Testis (tissue), 3 donors: ENCODE measurements around the gene NDST4. TPM values are rescaled to one million over a fixed set of nuclear protein-coding genes. Genes with fewer than 3 reads are reported as not detected.

Source experiments
- DNase-seq: peaks from one replicate; pipeline ENCODE4 v3.0.0-alpha.2; 2019
- H3K27ac ChIP-seq, 2 donors: fragments of 200-600 bp; sonication (generic); one replicate each; pipeline ENCODE4 v1.5.1; 2019
- H3K27me3 ChIP-seq: fragments of 200-600 bp; sonication (generic); one replicate; pipeline ENCODE4 v1.5.1; 2019
- H3K36me3 ChIP-seq: fragments of 200-600 bp; sonication (generic); one replicate; pipeline ENCODE4 v1.5.1; 2017; ENCODE audit warnings: low read depth; ENCODE audit errors: missing control alignments
- H3K4me1 ChIP-seq: fragments of 200-600 bp; sonication (generic); one replicate; pipeline ENCODE4 v1.5.1; 2019
- H3K4me3 ChIP-seq, 2 donors: fragments of 200-600 bp; sonication (generic); one replicate each; pipeline ENCODE4 v1.5.1; 2017 to 2019
- H3K9me3 ChIP-seq: fragments of 200-600 bp; sonication (generic); one replicate; pipeline ENCODE4 v1.5.1; 2017
- POLR2A ChIP-seq: fragments of 450-650 bp; IDR thresholded peaks from one replicate; pipeline ENCODE4 v1.6.1; 2017; ENCODE audit warnings: antibody characterized with exemption, mild to moderate bottlenecking, moderate library complexity
- WGBS, 2 donors: methylation state at CpG; one replicate each; pipeline ENCODE4 v1.1.5; 2018; 5-methylcytosine and 5-hydroxymethylcytosine counted together
- intact Hi-C: fragments of 100-400 bp; cut with DNase I; formaldehyde crosslinking; loops from one replicate; pipeline ENCODE4 v1.15.1; 2023; ENCODE audit warnings: low total_unique reads
- polyA plus RNA-seq: library from polyadenylated mRNA; stranded (reverse); fragments of 350-450 nt; fragmentation: Illumina TruSeq; extraction: RNeasy Lipid Tissue Mini Kit (QIAGEN cat#74804); gene quantifications from one replicate; pipeline ENCODE4 v1.2.3, GENCODE V29; 2014; ENCODE audit warnings: low read depth, low replicate concordance; ENCODE audit not compliant: insufficient read depth
- total RNA-seq, 2 donors: library from RNA; depleted of rRNA; stranded (reverse); fragments of >200 nt; gene quantifications; one replicate each; pipeline ENCODE4 v1.2.3, GENCODE V29; 2016
- TF ChIP-seq, protein P1 (sequence below), 3 experiments: fragments of 450-650 bp in 2 of 3; fragments of 200-600 bp in 1 of 3; sonication (generic) in 1 of 3; IDR thresholded peaks; one replicate each; pipeline ENCODE4 v1.5.1; 2016 to 2019; ENCODE audit warnings: antibody characterized with exemption in 3 of 3, mild to moderate bottlenecking in 2 of 3, moderate library complexity in 1 of 3

Gene NDST4
- total and polyA plus RNA-seq, 3 donors from 2014 or later, result 0.41 to 0.99 (median 0.55) TPM

DNA sequence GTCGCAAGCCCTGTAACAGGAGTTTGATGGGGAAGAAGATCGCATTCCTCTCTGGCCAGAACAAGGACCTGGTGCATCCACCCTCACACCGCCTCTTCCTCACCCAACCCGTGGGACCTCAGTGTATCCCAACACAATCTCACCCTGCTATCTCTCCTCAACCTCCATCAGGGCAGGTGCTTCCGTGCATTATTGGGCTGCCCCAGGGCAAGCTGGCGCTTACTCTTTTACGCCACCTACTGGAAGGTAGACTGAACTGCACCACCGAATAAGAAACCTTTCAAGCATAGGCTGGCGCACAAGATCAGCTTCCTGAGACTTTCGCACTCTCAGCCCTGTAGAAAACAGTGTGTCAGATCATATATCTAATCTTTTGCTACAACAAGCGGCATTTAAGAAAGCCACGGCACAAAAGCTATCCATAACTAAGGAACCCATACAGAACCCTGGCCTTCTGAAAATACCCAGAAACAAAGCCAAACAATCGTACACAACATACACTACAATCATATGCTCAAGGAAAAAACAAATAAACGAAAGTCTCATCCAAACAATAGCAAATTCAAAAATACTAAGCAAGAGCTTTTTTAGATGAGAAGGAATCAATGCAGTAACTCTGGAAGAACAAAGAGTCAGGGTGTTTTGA is 305.5 kb downstream of the NDST4 start:
- Histone ChIP-seq H3K9me3 (no peaks in the 10 kb centered on the region), H3K4me1 (no peaks in the 10 kb centered on the region), H3K36me3 (no peaks in the 10 kb centered on the region), H3K27ac (no peak overlapping the region), H3K27me3 (no peaks in the 10 kb centered on the region), H3K4me3 (no peak overlapping the region)
- WGBS, 2 donors, result 48 to 52% methylated on average over 14 of the region's 14 CpGs
- intact Hi-C loops, result no loop called here
- peak; percentile 58 for DNase-seq
- TF ChIP-seq POLR2A, result no peak
- TF ChIP-seq, protein P1, sequence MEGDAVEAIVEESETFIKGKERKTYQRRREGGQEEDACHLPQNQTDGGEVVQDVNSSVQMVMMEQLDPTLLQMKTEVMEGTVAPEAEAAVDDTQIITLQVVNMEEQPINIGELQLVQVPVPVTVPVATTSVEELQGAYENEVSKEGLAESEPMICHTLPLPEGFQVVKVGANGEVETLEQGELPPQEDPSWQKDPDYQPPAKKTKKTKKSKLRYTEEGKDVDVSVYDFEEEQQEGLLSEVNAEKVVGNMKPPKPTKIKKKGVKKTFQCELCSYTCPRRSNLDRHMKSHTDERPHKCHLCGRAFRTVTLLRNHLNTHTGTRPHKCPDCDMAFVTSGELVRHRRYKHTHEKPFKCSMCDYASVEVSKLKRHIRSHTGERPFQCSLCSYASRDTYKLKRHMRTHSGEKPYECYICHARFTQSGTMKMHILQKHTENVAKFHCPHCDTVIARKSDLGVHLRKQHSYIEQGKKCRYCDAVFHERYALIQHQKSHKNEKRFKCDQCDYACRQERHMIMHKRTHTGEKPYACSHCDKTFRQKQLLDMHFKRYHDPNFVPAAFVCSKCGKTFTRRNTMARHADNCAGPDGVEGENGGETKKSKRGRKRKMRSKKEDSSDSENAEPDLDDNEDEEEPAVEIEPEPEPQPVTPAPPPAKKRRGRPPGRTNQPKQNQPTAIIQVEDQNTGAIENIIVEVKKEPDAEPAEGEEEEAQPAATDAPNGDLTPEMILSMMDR (IDR thresholded peaks at IDR 0.05), result peak in 2 of 3 experiments; percentile 12 to 88

DNA sequence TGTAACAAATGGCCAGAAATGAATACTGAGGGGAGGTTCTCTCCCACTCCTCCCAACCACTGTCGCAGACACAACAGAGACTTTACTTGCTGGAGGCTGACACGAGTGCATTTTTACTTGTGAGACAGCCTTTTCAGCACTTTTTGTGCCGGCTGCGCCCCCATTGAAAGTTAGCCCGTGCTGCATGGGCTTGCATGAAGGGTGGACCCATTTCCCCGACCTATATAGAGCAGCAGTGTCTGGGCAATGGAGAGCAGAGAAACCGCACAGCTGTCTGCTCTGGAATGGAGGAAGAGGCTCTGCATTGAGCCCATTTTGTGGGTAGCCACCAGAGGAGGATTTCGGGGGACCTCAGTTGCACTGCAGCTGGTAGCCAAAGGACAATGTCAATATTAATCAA is 306.1 kb downstream of the NDST4 start:
- no peak for DNase-seq
- H3K9me3 ChIP-seq, result no peaks in the 10 kb centered on the region
- H3K27me3 ChIP-seq, result no peaks in the 10 kb centered on the region
- H3K36me3 ChIP-seq, result no peaks in the 10 kb centered on the region
- no peak overlapping the region for H3K27ac ChIP-seq
- no peak overlapping the region for H3K4me3 ChIP-seq
- 60 to 72% methylated on average over 4 to 8 of the region's 8 CpGs for WGBS, 2 donors
- no peaks in the 10 kb centered on the region for H3K4me1 ChIP-seq
- intact Hi-C loops, result no loop called here
- TF ChIP-seq, protein P1 (IDR thresholded peaks at IDR 0.05), result no peak
- no peak for TF ChIP-seq POLR2A

DNA sequence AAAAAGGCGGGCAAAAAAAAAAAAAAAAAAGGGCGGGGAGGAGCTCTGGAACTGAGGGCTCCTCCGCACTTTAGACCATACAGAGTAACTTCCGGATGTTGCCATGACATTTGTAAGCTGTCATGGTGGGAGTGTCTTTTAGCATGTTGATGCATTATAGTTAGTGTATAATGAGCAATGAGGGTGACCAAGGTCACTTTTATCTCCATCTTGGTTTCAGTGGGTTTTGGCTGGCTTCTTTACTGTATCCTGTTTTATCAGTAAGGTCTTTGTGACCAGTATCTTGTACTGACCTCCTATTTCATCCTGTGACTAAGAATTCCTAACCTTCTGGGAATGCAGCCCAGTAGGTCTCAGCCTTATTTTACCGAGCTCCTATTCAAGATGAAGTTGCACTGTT is 321.4 kb downstream of the NDST4 start:
- Histone ChIP-seq H3K36me3 (no peaks in the 10 kb centered on the region), H3K27ac (no peak overlapping the region), H3K27me3 (no peaks in the 10 kb centered on the region), H3K9me3 (no peaks in the 10 kb centered on the region), H3K4me1 (no peaks in the 10 kb centered on the region), H3K4me3 (no peak overlapping the region)
- intact Hi-C loops, result no loop called here
- TF ChIP-seq, protein P1 (IDR thresholded peaks at IDR 0.05), result no peak
- 37 to 52% methylated on average over 5 of the region's 5 CpGs for WGBS, 2 donors
- DNase-seq, result no peak

DNA sequence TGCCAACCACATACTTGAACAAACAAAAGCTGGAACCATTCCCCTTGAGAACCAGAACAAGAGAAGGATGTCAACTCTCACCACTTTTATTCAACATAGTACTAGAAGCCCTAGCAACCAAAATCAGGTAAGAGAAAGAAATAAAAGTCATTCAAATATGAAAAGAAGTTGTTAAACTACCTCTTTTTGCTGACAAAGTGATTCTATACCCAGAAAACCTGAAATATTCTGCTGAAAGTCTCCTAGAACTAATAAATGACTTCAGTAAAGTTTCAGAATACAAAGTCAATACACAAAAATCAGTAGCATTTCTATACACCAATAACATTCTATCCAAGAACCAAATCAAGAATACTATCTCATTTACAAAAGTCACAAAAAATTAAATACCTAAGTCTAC is 327.9 kb downstream of the NDST4 start:
- Histone ChIP-seq H3K36me3 (no peaks in the 10 kb centered on the region), H3K4me3 (no peak overlapping the region), H3K27me3 (no peaks in the 10 kb centered on the region), H3K9me3 (no peaks in the 10 kb centered on the region), H3K4me1 (no peaks in the 10 kb centered on the region), H3K27ac (no peak overlapping the region)
- intact Hi-C loops, result no loop called here
- no peak for DNase-seq
- TF ChIP-seq, protein P1 (IDR thresholded peaks at IDR 0.05), result no peak
- TF ChIP-seq POLR2A, result no peak

DNA sequence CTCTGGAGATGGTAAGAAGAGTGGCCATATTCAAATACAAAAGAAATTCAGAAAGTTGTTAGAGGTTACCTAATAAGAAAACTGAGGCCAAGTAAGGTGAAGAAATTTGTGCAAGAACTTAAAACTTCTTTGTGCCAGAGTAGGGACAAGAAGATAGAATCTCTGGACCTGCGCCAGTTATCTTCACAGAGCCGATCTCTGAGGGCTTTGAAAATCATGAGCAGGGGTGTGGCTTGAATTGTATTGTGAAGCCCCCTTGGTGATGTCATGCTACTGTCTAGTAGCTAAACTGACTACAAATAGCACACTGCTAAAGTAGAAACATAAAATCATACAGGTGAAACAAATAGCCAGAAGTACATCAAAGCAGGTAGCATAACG is 330.2 kb downstream of the NDST4 start:
- no peaks in the 10 kb centered on the region for H3K9me3 ChIP-seq
- no peaks in the 10 kb centered on the region for H3K4me1 ChIP-seq
- H3K27me3 ChIP-seq, result no peaks in the 10 kb centered on the region
- H3K27ac ChIP-seq, result no peak overlapping the region
- H3K4me3 ChIP-seq, result no peak overlapping the region
- 65 to 69% methylated on average over 3 of the region's 3 CpGs for whole genome bisulfite sequencing, 2 donors
- H3K36me3 ChIP-seq, result no peaks in the 10 kb centered on the region
- intact Hi-C loops, result no loop called here
- TF ChIP-seq POLR2A, result no peak
- no peak for DNase-seq
